HepG2 (cell line): ENCODE measurements around the gene WNK1. TPM values are rescaled to one million over a fixed set of nuclear protein-coding genes. Genes with fewer than 3 reads are reported as not detected.

ENCODE experiments used
- ATAC-seq: fragments of 200-7000 bp; cut with Tn5 transposase; 3 replicates; pipeline ENCODE4 v1.9.1; 2020; ENCODE audit warnings: mild to moderate bottlenecking, moderate library complexity
- BruUV-seq: library from RNA; stranded (reverse); fragments of 400-500 nt; replicated peaks from 2 replicates; lab custom pipeline; 2021; lab: Mats Ljungman, UMichigan
- CTCF ChIA-PET: fragments of 300-600 bp; formaldehyde crosslinking; extraction: SDS; loops from one replicate; lab custom pipeline; 2021; ENCODE audit warnings: low total read pairs, inconsistent platforms, low intra/inter-chr PET ratio; lab: Yijun Ruan, JAX
- POLR2A ChIA-PET: fragments of 350-600 bp; sonication (Branson Sonifier 250); formaldehyde crosslinking; loops from one replicate; lab custom pipeline; 2020; ENCODE audit warnings: antibody characterized with exemption, inconsistent platforms; lab: Yijun Ruan, JAX
- DNase-seq: peaks from one replicate; pipeline ENCODE4 v3.0.0-alpha.2; 2015; ENCODE audit warnings: low spot score
- FAIRE-seq: peaks from 3 replicates; lab custom pipeline; 2011; peaks lifted over from hg19 to GRCh38; lab: Jason Lieb, UNC
- H2AFZ ChIP-seq: one replicate; pipeline ENCODE4 v1.6.1; 2011; ENCODE audit warnings: low read length, inconsistent platforms
- H3K27ac ChIP-seq: fragments of 300-600 bp; 3 replicates; pipeline ENCODE4 v1.8.0; 2011; ENCODE audit warnings: mixed run types, mild to moderate bottlenecking, mixed read lengths, low read length, inconsistent platforms; ENCODE audit not compliant: insufficient read depth; ENCODE audit errors: extremely low read length
- H3K27me3 ChIP-seq, 2 experiments: fragments of 200-600 bp in 1 of 2; 2 replicates in 1 of 2; 3 replicates in 1 of 2; pipeline versions ENCODE4 v1.6.0 to v1.8.0; 2011; ENCODE audit warnings: low read length in 2 of 2, mild to moderate bottlenecking in 2 of 2, moderate library complexity in 2 of 2, inconsistent platforms in 1 of 2; ENCODE audit not compliant: insufficient read depth in 2 of 2, control insufficient read depth in 1 of 2
- H3K36me3 ChIP-seq, 2 experiments: fragments of 200-600 bp in 1 of 2; replicated peaks in 1 of 2; 2 replicates in 1 of 2; 3 replicates in 1 of 2; pipeline versions ENCODE4 v1.5.1 to v1.8.0; 2011; ENCODE audit warnings: low read length in 2 of 2, inconsistent platforms in 1 of 2; ENCODE audit not compliant: insufficient read depth in 2 of 2, control insufficient read depth in 1 of 2
- H3K4me1 ChIP-seq: 2 replicates; pipeline ENCODE4 v1.5.1; 2012; ENCODE audit warnings: low read length, inconsistent platforms; ENCODE audit not compliant: insufficient read depth
- H3K4me2 ChIP-seq: 2 replicates; pipeline ENCODE4 v1.6.0; 2011; ENCODE audit warnings: low read depth, low read length, inconsistent platforms
- H3K4me3 ChIP-seq, 3 experiments: fragments of 200-600 bp in 1 of 3; sonication (generic), shearing (Covaris generic) in 1 of 3; replicated peaks in 1 of 3; 2 replicates each; pipeline ENCODE4 v1.5.1; 2011 to 2016; ENCODE audit warnings: low read length in 3 of 3, inconsistent platforms in 2 of 3, low read depth in 2 of 3, mild to moderate bottlenecking in 2 of 3, control low read depth in 1 of 3, mixed read lengths in 1 of 3; ENCODE audit not compliant: insufficient read depth in 1 of 3
- H3K79me2 ChIP-seq: one replicate; pipeline ENCODE4 v1.6.1; 2011; ENCODE audit warnings: low read length, inconsistent platforms; ENCODE audit not compliant: insufficient read depth
- H3K9ac ChIP-seq: 2 replicates; pipeline ENCODE4 v1.6.0; 2011; ENCODE audit warnings: mild to moderate bottlenecking, low read depth, low read length, inconsistent platforms; ENCODE audit not compliant: insufficient read depth
- H3K9me3 ChIP-seq: 2 replicates; pipeline ENCODE4 v1.5.1; 2012; ENCODE audit warnings: mild to moderate bottlenecking, low read length
- H4K20me1 ChIP-seq: 2 replicates; pipeline ENCODE4 v1.6.0; 2011; ENCODE audit warnings: inconsistent platforms, mild to moderate bottlenecking, low read length, moderate library complexity; ENCODE audit not compliant: insufficient read depth
- BRD4 ChIP-seq: sonication (generic); formaldehyde crosslinking; IDR thresholded peaks from 2 replicates; pipeline ENCODE4 v1.4.0; 2020; ENCODE audit warnings: missing genetic modification reagents
- HNF4G ChIP-seq, 2 experiments: sonication (generic) in 1 of 2; formaldehyde crosslinking in 1 of 2; IDR thresholded peaks; 2 replicates each; pipeline versions ENCODE4 v1.4.0 to v1.6.1; 2011 to 2020; ENCODE audit warnings: borderline replicate concordance in 2 of 2, low read depth in 2 of 2, mild to moderate bottlenecking in 2 of 2, low read length in 1 of 2, missing genetic modification reagents in 1 of 2, moderate library complexity in 1 of 2
- NFYB ChIP-seq: sonication (generic); formaldehyde crosslinking; IDR thresholded peaks from 2 replicates; pipeline ENCODE4 v1.4.0; 2020; ENCODE audit warnings: missing genetic modification reagents
- RFX5 ChIP-seq: IDR thresholded peaks from 2 replicates; pipeline ENCODE4 v1.6.1; 2011; ENCODE audit warnings: low read depth, low read length, improper control_type of control experiment
- WIZ ChIP-seq: sonication (generic); formaldehyde crosslinking; IDR thresholded peaks from 2 replicates; pipeline ENCODE4 v1.5.1; 2020; ENCODE audit warnings: mild to moderate bottlenecking, missing genetic modification reagents
- ZFP82 ChIP-seq: sonication (generic); formaldehyde crosslinking; IDR thresholded peaks from 2 replicates; pipeline ENCODE4 v1.5.1; 2020; ENCODE audit warnings: mild to moderate bottlenecking, missing genetic modification reagents, borderline replicate concordance
- ZNF432 ChIP-seq: sonication (generic); formaldehyde crosslinking; IDR thresholded peaks from 2 replicates; pipeline ENCODE4 v1.5.0; 2020; ENCODE audit warnings: missing genetic modification reagents, mild to moderate bottlenecking, borderline replicate concordance
- WGBS: methylation state at CpG from one replicate; pipeline ENCODE4 v1.1.6; 2017; ENCODE audit warnings: low lambda C conversion rate; 5-methylcytosine and 5-hydroxymethylcytosine counted together
- in situ Hi-C: cut with HindIII; loops from 2 replicates; pipeline ENCODE4 v1.10.0; 2017; ENCODE audit warnings: low pct_unique_long_range_greater_than_20kb; ENCODE audit not compliant: extremely low pct_ligation_motif_present
- intact Hi-C: fragments of 100-400 bp; cut with micrococcal nuclease; formaldehyde crosslinking; loops from one replicate; pipeline ENCODE4 v1.10.0; 2022; ENCODE audit not compliant: unreplicated experiment
- polyA plus RNA-seq, 8 experiments: library from polyadenylated mRNA; depleted of rRNA in 3 of 8; stranded (reverse) in 7 of 8; unstranded in 1 of 8; fragments of >200 nt; fragmentation: Illumina TruSeq in 4 of 8; extraction: Trizol in 4 of 8; gene quantifications; 2 replicates each; pipeline versions ENCODE4 v1.2.1 to v1.2.3, GENCODE V29; 2011 to 2016; ENCODE audit warnings: low read depth in 4 of 8, missing spikeins in 1 of 8, mixed read lengths in 1 of 8; ENCODE audit not compliant: insufficient read depth in 1 of 8
- total RNA-seq, 5 experiments: library from RNA; depleted of rRNA; stranded (reverse); fragments of >200 nt; fragmentation: Illumina TruSeq; extraction: Trizol; gene quantifications; 2 replicates each; pipeline ENCODE4 v1.2.3, GENCODE V29; 2016; ENCODE audit warnings: low read depth in 1 of 5
- TF ChIP-seq, protein P1 (sequence below): sonication (generic); formaldehyde crosslinking; IDR thresholded peaks from 2 replicates; pipeline ENCODE4 v1.4.0; 2020; ENCODE audit warnings: mild to moderate bottlenecking, missing genetic modification reagents
- TF ChIP-seq, protein P2 (sequence below): sonication (generic); formaldehyde crosslinking; IDR thresholded peaks from 2 replicates; pipeline ENCODE4 v1.4.0; 2020; ENCODE audit warnings: missing genetic modification reagents
- TF ChIP-seq, protein P3 (sequence below): IDR thresholded peaks from 2 replicates; pipeline ENCODE4 v1.6.1; 2018; ENCODE audit warnings: missing genetic modification reagents, mild to moderate bottlenecking, missing compliant biosample characterization

Gene WNK1
- total and polyA plus RNA-seq, 2 of the 13 experiments (the other 11 are each of a cell fraction or from before 2014, with no cell fraction given) = 31.1 to 54.8 TPM

DNA sequence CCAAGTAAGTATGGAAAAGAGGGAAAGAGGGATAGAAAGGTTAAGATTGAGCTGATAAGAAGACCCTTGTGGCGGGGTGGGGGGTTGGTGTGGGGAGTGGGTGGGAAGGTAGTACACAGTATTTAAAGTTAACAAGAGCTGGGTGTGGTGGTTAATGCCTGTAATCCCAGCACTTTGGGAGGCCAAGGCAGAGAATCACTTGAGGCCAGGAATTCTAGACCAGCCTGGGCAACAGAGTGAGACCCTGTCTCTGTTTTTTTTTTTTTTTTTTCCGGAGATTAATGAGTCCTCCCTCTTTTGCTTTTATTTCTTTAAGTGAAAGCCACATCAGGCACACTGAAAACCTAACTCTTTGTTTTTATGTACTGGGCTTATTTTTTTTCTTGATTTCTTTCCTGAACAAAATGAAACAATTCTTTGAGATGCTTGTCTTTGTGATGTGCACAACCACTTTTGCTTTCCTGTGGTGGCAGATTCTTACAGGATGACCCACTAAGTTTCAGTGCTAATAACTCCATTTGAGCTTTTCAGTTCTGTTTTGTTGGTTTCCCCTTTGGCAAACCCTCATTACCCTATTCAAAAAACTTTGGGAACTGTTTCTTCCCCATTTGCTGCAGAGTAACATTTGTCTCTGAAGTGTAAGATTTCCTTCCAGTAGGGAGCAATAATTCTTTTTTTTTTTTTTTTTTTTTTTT is 54.8 kb downstream of the WNK1 start:
- no peak for FAIRE-seq

DNA sequence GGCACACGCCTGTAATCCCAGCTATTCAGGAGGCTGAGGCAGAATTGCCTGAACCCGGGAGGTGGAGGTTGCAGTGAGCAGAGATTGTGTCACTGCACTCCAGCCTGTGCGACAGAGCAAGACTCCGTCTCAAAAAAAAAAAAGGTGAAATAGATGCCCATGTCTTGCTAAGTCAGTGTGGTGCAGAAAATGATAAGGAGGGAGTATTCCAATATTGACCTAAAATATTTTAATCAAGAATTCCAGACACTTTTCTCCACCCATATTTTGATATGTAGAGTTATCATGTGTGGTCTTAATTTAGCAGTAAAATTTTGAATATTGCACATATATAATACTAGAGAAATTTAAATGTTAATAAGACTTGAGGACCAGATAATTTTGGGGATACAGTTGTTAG is 57.7 kb downstream of the WNK1 start:
- DNase-seq (no peak), FAIRE-seq (no peak)
- POLR2A ChIA-PET = no interaction called here
- Histone ChIP-seq H3K79me2 (peaks cover 85% of the 10 kb centered on the region), H3K27ac (no peak overlapping the region), H3K9ac (no peak overlapping the region)
- 74% methylated on average over 4 of the region's 4 CpGs for WGBS
- TF ChIP-seq RFX5 = no peak
- TF ChIP-seq, protein P1, sequence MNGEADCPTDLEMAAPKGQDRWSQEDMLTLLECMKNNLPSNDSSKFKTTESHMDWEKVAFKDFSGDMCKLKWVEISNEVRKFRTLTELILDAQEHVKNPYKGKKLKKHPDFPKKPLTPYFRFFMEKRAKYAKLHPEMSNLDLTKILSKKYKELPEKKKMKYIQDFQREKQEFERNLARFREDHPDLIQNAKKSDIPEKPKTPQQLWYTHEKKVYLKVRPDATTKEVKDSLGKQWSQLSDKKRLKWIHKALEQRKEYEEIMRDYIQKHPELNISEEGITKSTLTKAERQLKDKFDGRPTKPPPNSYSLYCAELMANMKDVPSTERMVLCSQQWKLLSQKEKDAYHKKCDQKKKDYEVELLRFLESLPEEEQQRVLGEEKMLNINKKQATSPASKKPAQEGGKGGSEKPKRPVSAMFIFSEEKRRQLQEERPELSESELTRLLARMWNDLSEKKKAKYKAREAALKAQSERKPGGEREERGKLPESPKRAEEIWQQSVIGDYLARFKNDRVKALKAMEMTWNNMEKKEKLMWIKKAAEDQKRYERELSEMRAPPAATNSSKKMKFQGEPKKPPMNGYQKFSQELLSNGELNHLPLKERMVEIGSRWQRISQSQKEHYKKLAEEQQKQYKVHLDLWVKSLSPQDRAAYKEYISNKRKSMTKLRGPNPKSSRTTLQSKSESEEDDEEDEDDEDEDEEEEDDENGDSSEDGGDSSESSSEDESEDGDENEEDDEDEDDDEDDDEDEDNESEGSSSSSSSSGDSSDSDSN (CRISPR knock-in tag) = no peak
- TF ChIP-seq, protein P2, sequence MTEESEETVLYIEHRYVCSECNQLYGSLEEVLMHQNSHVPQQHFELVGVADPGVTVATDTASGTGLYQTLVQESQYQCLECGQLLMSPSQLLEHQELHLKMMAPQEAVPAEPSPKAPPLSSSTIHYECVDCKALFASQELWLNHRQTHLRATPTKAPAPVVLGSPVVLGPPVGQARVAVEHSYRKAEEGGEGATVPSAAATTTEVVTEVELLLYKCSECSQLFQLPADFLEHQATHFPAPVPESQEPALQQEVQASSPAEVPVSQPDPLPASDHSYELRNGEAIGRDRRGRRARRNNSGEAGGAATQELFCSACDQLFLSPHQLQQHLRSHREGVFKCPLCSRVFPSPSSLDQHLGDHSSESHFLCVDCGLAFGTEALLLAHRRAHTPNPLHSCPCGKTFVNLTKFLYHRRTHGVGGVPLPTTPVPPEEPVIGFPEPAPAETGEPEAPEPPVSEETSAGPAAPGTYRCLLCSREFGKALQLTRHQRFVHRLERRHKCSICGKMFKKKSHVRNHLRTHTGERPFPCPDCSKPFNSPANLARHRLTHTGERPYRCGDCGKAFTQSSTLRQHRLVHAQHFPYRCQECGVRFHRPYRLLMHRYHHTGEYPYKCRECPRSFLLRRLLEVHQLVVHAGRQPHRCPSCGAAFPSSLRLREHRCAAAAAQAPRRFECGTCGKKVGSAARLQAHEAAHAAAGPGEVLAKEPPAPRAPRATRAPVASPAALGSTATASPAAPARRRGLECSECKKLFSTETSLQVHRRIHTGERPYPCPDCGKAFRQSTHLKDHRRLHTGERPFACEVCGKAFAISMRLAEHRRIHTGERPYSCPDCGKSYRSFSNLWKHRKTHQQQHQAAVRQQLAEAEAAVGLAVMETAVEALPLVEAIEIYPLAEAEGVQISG = no peak
- no peak for TF ChIP-seq ZFP82
- TF ChIP-seq, protein P3, sequence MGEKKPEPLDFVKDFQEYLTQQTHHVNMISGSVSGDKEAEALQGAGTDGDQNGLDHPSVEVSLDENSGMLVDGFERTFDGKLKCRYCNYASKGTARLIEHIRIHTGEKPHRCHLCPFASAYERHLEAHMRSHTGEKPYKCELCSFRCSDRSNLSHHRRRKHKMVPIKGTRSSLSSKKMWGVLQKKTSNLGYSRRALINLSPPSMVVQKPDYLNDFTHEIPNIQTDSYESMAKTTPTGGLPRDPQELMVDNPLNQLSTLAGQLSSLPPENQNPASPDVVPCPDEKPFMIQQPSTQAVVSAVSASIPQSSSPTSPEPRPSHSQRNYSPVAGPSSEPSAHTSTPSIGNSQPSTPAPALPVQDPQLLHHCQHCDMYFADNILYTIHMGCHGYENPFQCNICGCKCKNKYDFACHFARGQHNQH (CRISPR knock-in tag) = no peak
- no peak for TF ChIP-seq WIZ (CRISPR knock-in tag)
- TF ChIP-seq NFYB (CRISPR knock-in tag) = no peak
- TF ChIP-seq ZNF432 (CRISPR knock-in tag) = no peak
- TF ChIP-seq, all 625 proteins: peak for 0
- H3K36me3 ChIP-seq = peaks cover 2 to 4% of the 10 kb centered on the region in 2 experiments; a peak in 3 of 5 replicates
- no peaks in the 10 kb centered on the region for H3K9me3 ChIP-seq
- H3K27me3 ChIP-seq = no peaks in the 10 kb centered on the region
- H2AFZ ChIP-seq = no peak overlapping the region
- no peak overlapping the region for H3K4me3 ChIP-seq
- in situ Hi-C loops (loop anchor here (10.0 kb wide), 1 partner anchor 235 kb away; no protein-coding TSS in a partner anchor), intact Hi-C loops (no loop called here)
- BruUV-seq = no TSS peak
- CTCF ChIA-PET = no interaction called here
- no peak overlapping the region for H3K4me2 ChIP-seq
- ATAC-seq = no peak
- peaks cover 37% of the 10 kb centered on the region; the same call in 1 of the 2 replicates for H4K20me1 ChIP-seq
- peaks cover 22% of the 10 kb centered on the region for H3K4me1 ChIP-seq

More for the DNA sequence above, 54.8 kb downstream of the WNK1 start:
- no peak for TF ChIP-seq BRD4 (CRISPR knock-in tag)
- TF ChIP-seq HNF4G (IDR thresholded peaks at IDR 0.05; ENCODE audit: borderline replicate concordance, low read depth, low read length) = no peak
- TF ChIP-seq HNF4G (CRISPR knock-in tag; IDR thresholded peaks at IDR 0.05; ENCODE audit: borderline replicate concordance, low read depth) = no peak
- DNase-seq (no peak), ATAC-seq (no peak)
- no TSS peak for BruUV-seq
- Histone ChIP-seq H3K4me3 (no peak overlapping the region), H3K4me2 (no peak overlapping the region), H3K27ac (no peak overlapping the region), H3K9me3 (no peaks in the 10 kb centered on the region), H3K9ac (no peak overlapping the region), H3K79me2 (peaks cover 95% of the 10 kb centered on the region), H3K36me3 (no peaks in the 10 kb centered on the region), H3K4me1 (peaks cover 41% of the 10 kb centered on the region), H4K20me1 (peaks cover 49% of the 10 kb centered on the region), H3K27me3 (no peaks in the 10 kb centered on the region), H2AFZ (no peak overlapping the region)
- POLR2A ChIA-PET = interaction anchor here (0.6 kb wide), 1 partner anchor 197 kb away, joined by 4 read pairs; no protein-coding TSS in a partner anchor
- in situ Hi-C loops (no loop called here), intact Hi-C loops (no loop called here)
- CTCF ChIA-PET = no interaction called here
- WGBS = 91% methylated on average over 2 of the region's 2 CpGs
